H1 (cell line): ENCODE measurements around the gene RIPPLY3. TPM values are rescaled to one million over a fixed set of nuclear protein-coding genes. Genes with fewer than 3 reads are reported as not detected.

ENCODE experiments used
- CTCF ChIA-PET: fragments of 300-600 bp; sonication (Branson Sonifier 250); formaldehyde crosslinking; loops from one replicate; lab custom pipeline; 2021; ENCODE audit not compliant: partially characterized antibody; lab: Charles Lee
- POLR2A ChIA-PET: fragments of 300-600 bp; sonication (Branson Sonifier 250); formaldehyde crosslinking; loops from one replicate; lab custom pipeline; 2021; ENCODE audit warnings: inconsistent platforms; ENCODE audit not compliant: partially characterized antibody; lab: Charles Lee
- DNase-seq, 2 experiments: peaks; one replicate each; pipeline versions ENCODE4 v3.0.0 to v3.0.0-alpha.2; 2010 to 2022; ENCODE audit warnings: low spot score in 2 of 2, low read depth in 1 of 2, mixed read lengths in 1 of 2
- FAIRE-seq: peaks from 2 replicates; lab custom pipeline; 2011; peaks lifted over from hg19 to GRCh38; lab: Jason Lieb, UNC
- H2AFZ ChIP-seq: 2 replicates; pipeline ENCODE4 v1.8.1; 2012; ENCODE audit warnings: low read length, inconsistent platforms
- H2AK5ac ChIP-seq: 2 replicates; pipeline ENCODE4 v1.6.1; 2013; ENCODE audit warnings: low read depth, low read length
- H2BK120ac ChIP-seq: replicated peaks from 2 replicates; pipeline ENCODE3; 2013; ENCODE audit warnings: low read depth, low read length, inconsistent platforms
- H2BK12ac ChIP-seq: 2 replicates; pipeline ENCODE4 v1.6.1; 2013; ENCODE audit warnings: low read depth, low read length
- H2BK15ac ChIP-seq: 2 replicates; pipeline ENCODE4 v1.6.1; 2013; ENCODE audit warnings: low read length
- H2BK20ac ChIP-seq: 2 replicates; pipeline ENCODE4 v1.6.1; 2013; ENCODE audit warnings: low read length
- H2BK5ac ChIP-seq: 2 replicates; pipeline ENCODE4 v1.6.1; 2013; ENCODE audit warnings: low read depth, low read length
- H3K14ac ChIP-seq: 2 replicates; pipeline ENCODE4 v1.6.1; 2013; ENCODE audit warnings: inconsistent platforms; ENCODE audit not compliant: insufficient read length
- H3K18ac ChIP-seq: 2 replicates; pipeline ENCODE4 v1.6.1; 2013; ENCODE audit warnings: low read length; ENCODE audit errors: extremely low read depth
- H3K23ac ChIP-seq: 2 replicates; pipeline ENCODE4 v1.6.1; 2013; ENCODE audit warnings: inconsistent platforms; ENCODE audit not compliant: insufficient read length
- H3K23me2 ChIP-seq: 2 replicates; pipeline ENCODE4 v1.6.1; 2013; ENCODE audit warnings: low read depth, low read length
- H3K27ac ChIP-seq: 2 replicates; pipeline ENCODE4 v1.6.1; 2011; ENCODE audit warnings: low read depth, low read length, inconsistent platforms
- H3K27me3 ChIP-seq, 4 experiments: replicated peaks in 1 of 4; 1 replicate in 1 of 4; 2 replicates in 3 of 4; pipeline versions ENCODE4 v1.6.1 to v1.8.1; 2011 to 2013; ENCODE audit warnings: low read length in 3 of 4, mild to moderate bottlenecking in 3 of 4, inconsistent platforms in 2 of 4, mixed read lengths in 2 of 4, moderate library complexity in 1 of 4; ENCODE audit not compliant: control insufficient read depth in 3 of 4, insufficient read depth in 3 of 4; ENCODE audit errors: extremely low read depth in 1 of 4
- H3K36me3 ChIP-seq, 4 experiments: 2 replicates each; pipeline versions ENCODE4 v1.6.1 to v1.8.1; 2011 to 2013; ENCODE audit warnings: mild to moderate bottlenecking in 4 of 4, low read length in 3 of 4, moderate library complexity in 2 of 4, control low read depth in 1 of 4, inconsistent platforms in 1 of 4; ENCODE audit not compliant: insufficient read depth in 4 of 4, control insufficient read depth in 2 of 4
- H3K4ac ChIP-seq: replicated peaks from 2 replicates; pipeline ENCODE3; 2013; ENCODE audit warnings: low read length, low read depth, mixed read lengths, inconsistent platforms; ENCODE audit not compliant: insufficient read length
- H3K4me1 ChIP-seq, 4 experiments: replicated peaks in 1 of 4; 1 replicate in 1 of 4; 2 replicates in 3 of 4; pipeline versions ENCODE4 v1.6.1 to v1.8.1; 2011 to 2013; ENCODE audit warnings: low read length in 3 of 4, inconsistent platforms in 2 of 4, mixed read lengths in 1 of 4; ENCODE audit not compliant: insufficient read depth in 4 of 4, control insufficient read depth in 3 of 4
- H3K4me2 ChIP-seq, 2 experiments: 2 replicates each; pipeline versions ENCODE4 v1.6.1 to v1.8.1; 2011 to 2013; ENCODE audit warnings: low read depth in 2 of 2, low read length in 2 of 2, control low read depth in 1 of 2, inconsistent platforms in 1 of 2, mild to moderate bottlenecking in 1 of 2; ENCODE audit not compliant: insufficient read depth in 1 of 2
- H3K4me3 ChIP-seq, 4 experiments: fragments of 200-600, 300-600 bp in 1 of 4; sonication (generic), shearing (Covaris generic), sonication (Bioruptor Twin) in 1 of 4; 2 replicates each; pipeline versions ENCODE4 v1.5.1 to v1.8.1; 2011 to 2016; ENCODE audit warnings: low read length in 4 of 4, low read depth in 3 of 4, control low read depth in 2 of 4, inconsistent platforms in 2 of 4, mild to moderate bottlenecking in 2 of 4, mixed read lengths in 1 of 4, moderate library complexity in 1 of 4; ENCODE audit not compliant: insufficient read depth in 2 of 4; ENCODE audit errors: extremely low read depth in 1 of 4
- H3K56ac ChIP-seq: replicated peaks from 2 replicates; pipeline ENCODE3; 2013; ENCODE audit warnings: low read depth, mild to moderate bottlenecking, mixed read lengths, low read length, inconsistent platforms; ENCODE audit not compliant: insufficient read length
- H3K79me1 ChIP-seq: 2 replicates; pipeline ENCODE4 v1.6.1; 2013; ENCODE audit warnings: low read depth, low read length, control low read depth
- H3K79me2 ChIP-seq, 2 experiments: 2 replicates each; pipeline versions ENCODE4 v1.6.1 to v1.8.1; 2012 to 2013; ENCODE audit warnings: low read length in 2 of 2, mild to moderate bottlenecking in 2 of 2, inconsistent platforms in 1 of 2; ENCODE audit not compliant: insufficient read depth in 2 of 2, control insufficient read depth in 1 of 2
- H3K9ac ChIP-seq, 4 experiments: replicated peaks in 1 of 4; 1 replicate in 1 of 4; 2 replicates in 3 of 4; pipeline versions ENCODE4 v1.6.1 to v1.8.1; 2011 to 2013; ENCODE audit warnings: low read depth in 3 of 4, low read length in 3 of 4, control low read depth in 2 of 4, mild to moderate bottlenecking in 2 of 4, moderate library complexity in 2 of 4, inconsistent platforms in 1 of 4; ENCODE audit errors: extremely low read depth in 1 of 4
- H3K9me3 ChIP-seq, 2 experiments: 2 replicates each; pipeline versions ENCODE4 v1.6.1 to v1.8.1; 2012 to 2013; ENCODE audit warnings: mild to moderate bottlenecking in 2 of 2, moderate library complexity in 2 of 2, control low read depth in 1 of 2, inconsistent platforms in 1 of 2, low read depth in 1 of 2, low read length in 1 of 2, mixed read lengths in 1 of 2; ENCODE audit not compliant: insufficient read depth in 2 of 2
- H4K20me1 ChIP-seq, 2 experiments: replicated peaks in 1 of 2; 2 replicates each; pipeline versions ENCODE3 to v1.8.1; 2011 to 2013; ENCODE audit warnings: inconsistent platforms in 2 of 2, low read length in 2 of 2, mild to moderate bottlenecking in 1 of 2; ENCODE audit not compliant: insufficient read depth in 2 of 2, control insufficient read depth in 1 of 2
- H4K5ac ChIP-seq: 2 replicates; pipeline ENCODE4 v1.6.1; 2013; ENCODE audit warnings: low read length, low read depth, mixed read lengths, inconsistent platforms; ENCODE audit not compliant: insufficient read length
- H4K8ac ChIP-seq: 2 replicates; pipeline ENCODE4 v1.8.0; 2013; ENCODE audit warnings: mild to moderate bottlenecking, moderate library complexity, low read length, inconsistent platforms; ENCODE audit not compliant: insufficient read depth; ENCODE audit errors: extremely low read depth
- H4K91ac ChIP-seq: replicated peaks from 2 replicates; pipeline ENCODE3; 2013; ENCODE audit warnings: low read length, mixed read lengths, inconsistent platforms; ENCODE audit not compliant: insufficient read length
- BRCA1 ChIP-seq: IDR thresholded peaks from 2 replicates; pipeline ENCODE4 v1.6.1; 2012; ENCODE audit warnings: low read depth, low read length, improper control_type of control experiment
- CBX8 ChIP-seq: fragments of 300-800, 300-1000 bp; sonication (generic); IDR thresholded peaks from 2 replicates; pipeline ENCODE4 v1.7.1; 2016; ENCODE audit warnings: low read depth, low read length, borderline replicate concordance
- CEBPB ChIP-seq: IDR thresholded peaks from 2 replicates; pipeline ENCODE4 v1.6.1; 2012; ENCODE audit warnings: low read depth, low read length
- EP300 ChIP-seq, 2 experiments: IDR thresholded peaks; 1 replicate in 1 of 2; 2 replicates in 1 of 2; pipeline ENCODE4 v1.6.1; 2011 to 2012; ENCODE audit warnings: low read depth in 2 of 2, low read length in 2 of 2, mild to moderate bottlenecking in 2 of 2, borderline replicate concordance in 1 of 2, inconsistent platforms in 1 of 2, moderate library complexity in 1 of 2
- GABPA ChIP-seq: IDR thresholded peaks from 2 replicates; pipeline ENCODE4 v1.6.1; 2011; ENCODE audit warnings: mild to moderate bottlenecking, low read length, moderate library complexity, borderline replicate concordance; ENCODE audit not compliant: insufficient read depth
- HDAC2 ChIP-seq, 2 experiments: fragments of 300-600 bp in 1 of 2; sonication (generic) in 1 of 2; IDR thresholded peaks; 2 replicates each; pipeline ENCODE4 v1.6.1; 2011 to 2012; ENCODE audit warnings: low read depth in 2 of 2, low read length in 2 of 2, mild to moderate bottlenecking in 2 of 2, moderate library complexity in 2 of 2, borderline replicate concordance in 1 of 2, inconsistent platforms in 1 of 2
- PHF8 ChIP-seq: fragments of 200-600 bp; sonication (generic); conservative IDR thresholded peaks from 2 replicates; pipeline ENCODE4 v1.7.1; 2012; ENCODE audit warnings: low read depth, mild to moderate bottlenecking, inconsistent platforms, low read length, moderate library complexity
- POLR2A ChIP-seq, 2 experiments: IDR thresholded peaks; 1 replicate in 1 of 2; 2 replicates in 1 of 2; pipeline ENCODE4 v1.6.1; 2011; ENCODE audit warnings: low read depth in 2 of 2, low read length in 2 of 2, mild to moderate bottlenecking in 2 of 2; ENCODE audit errors: control extremely low read depth in 1 of 2
- TBP ChIP-seq: IDR thresholded peaks from 2 replicates; pipeline ENCODE4 v1.6.1; 2011; ENCODE audit warnings: low read depth, low read length, improper control_type of control experiment
- TEAD4 ChIP-seq: IDR thresholded peaks from 2 replicates; pipeline ENCODE4 v1.6.1; 2012; ENCODE audit warnings: low read depth, low read length, inconsistent platforms, mixed read lengths
- YY1 ChIP-seq: IDR thresholded peaks from 2 replicates; pipeline ENCODE4 v1.6.1; 2011; ENCODE audit warnings: low read depth, mild to moderate bottlenecking, low read length
- WGBS, 2 experiments: shearing (Covaris generic) in 1 of 2; methylation state at CpG; one replicate each; pipeline versions ENCODE4 v1.1.6 to v1.1.7; 2013 to 2015; ENCODE audit warnings: low lambda C conversion rate in 2 of 2, mixed read lengths in 2 of 2, inconsistent platforms in 1 of 2, low coverage in 1 of 2, missing lambda C conversion rate in 1 of 2; ENCODE audit not compliant: insufficient replicate concordance in 2 of 2, insufficient coverage in 1 of 2, insufficient read length in 1 of 2; ENCODE audit errors: extremely low coverage in 1 of 2, missing lambda C conversion rate in 1 of 2; 5-methylcytosine and 5-hydroxymethylcytosine counted together
- polyA plus RNA-seq, 7 experiments: library from polyadenylated mRNA; depleted of rRNA in 3 of 7; stranded (reverse) in 5 of 7; unstranded in 2 of 7; fragments of >200 nt in 5 of 7; fragments of 200-250 nt in 2 of 7; gene quantifications; 1 replicate in 5 of 7; 2 replicates in 1 of 7; 4 replicates in 1 of 7; pipeline versions ENCODE4 v1.2.1 to v1.2.3, GENCODE V29; 2011 to 2013; ENCODE audit warnings: missing spikeins in 2 of 7, mixed read lengths in 2 of 7
- total RNA-seq: library from RNA; stranded (reverse); fragmentation: NEBNext Ultra II Directional; extraction: Animal tissue kit (Norgen Biotek cat#: 25700); gene quantifications from 2 replicates; pipeline ENCODE4 v1.2.1, GENCODE V29; 2021
- TF ChIP-seq, protein P1 (sequence below): IDR thresholded peaks from 2 replicates; pipeline ENCODE4 v1.6.1; 2012; ENCODE audit warnings: inconsistent platforms

Gene RIPPLY3
- total and polyA plus RNA-seq, 2 of the 8 experiments (the other 6 are each of a cell fraction or from before 2014, with no cell fraction given): 2.0 to 2.2 TPM

DNA sequence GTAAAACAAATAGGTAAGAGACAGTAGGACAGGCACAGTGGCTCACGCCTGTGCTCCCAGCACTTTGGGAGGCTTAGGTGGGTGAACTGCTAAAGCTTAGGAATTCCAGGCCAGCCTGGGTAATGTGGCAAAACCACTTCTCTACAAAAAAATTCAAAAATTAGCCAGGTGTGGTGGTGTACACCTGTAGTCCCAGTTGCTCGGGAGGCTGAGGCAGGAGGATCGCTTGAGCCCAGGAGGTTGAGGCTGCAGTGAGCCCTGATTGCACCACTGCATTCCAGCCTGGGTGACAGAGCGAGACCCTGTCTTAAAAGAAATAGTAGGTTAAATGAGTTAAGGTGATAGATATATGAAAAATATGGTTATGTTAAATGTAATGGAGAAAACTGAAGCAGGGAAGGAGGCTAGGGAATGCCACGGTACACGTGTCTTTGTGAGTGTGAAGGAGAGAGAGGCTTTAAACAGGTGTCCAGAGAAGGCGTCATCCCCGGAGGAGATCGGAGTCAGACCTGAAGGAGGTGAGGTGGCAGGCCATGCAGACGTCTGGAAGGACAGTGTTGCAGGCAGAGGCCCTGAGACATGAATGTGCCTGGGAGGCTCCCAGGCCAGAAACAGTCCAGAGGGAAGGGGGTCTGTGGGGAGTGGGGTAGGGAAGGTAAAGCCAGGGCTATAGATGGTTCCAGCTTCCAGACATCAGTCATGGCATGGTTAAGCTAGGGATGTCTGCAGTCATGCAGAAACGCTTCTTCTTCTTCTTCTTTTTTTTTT, 7.2 kb upstream of the RIPPLY3 start:
- Histone ChIP-seq H3K4me1 (no peaks in the 10 kb centered on the region; a peak in 1 of 7 replicates), H4K8ac (0 out of 2 replicates have a peak overlapping the region, but pooled peaks have one; percentile 15), H3K56ac (no peak overlapping the region), H3K4ac (no peak overlapping the region), H2BK20ac (0 out of 2 replicates have a peak overlapping the region, but pooled peaks have one; percentile 32), H3K14ac (no peak overlapping the region), H2AFZ (no peak overlapping the region), H3K23ac (no peak overlapping the region), H2BK12ac (no peak overlapping the region), H3K23me2 (peaks cover 5% of the 10 kb centered on the region; the same call in 1 of the 2 replicates), H4K91ac (no peak overlapping the region), H2BK15ac (no peak overlapping the region), H3K27ac (no peak overlapping the region), H2BK120ac (no peak overlapping the region), H3K18ac (no peak overlapping the region), H3K4me3 (no peak overlapping the region), H3K9ac (no peak overlapping the region), H3K27me3 (no peaks in the 10 kb centered on the region; a peak in 1 of 7 replicates), H3K79me2 (no peaks in the 10 kb centered on the region), H3K4me2 (no peak overlapping the region), H2AK5ac (no peak overlapping the region), H3K9me3 (no peaks in the 10 kb centered on the region), H3K36me3 (no peaks in the 10 kb centered on the region), H3K79me1 (no peaks in the 10 kb centered on the region), H4K5ac (no peak overlapping the region), H4K20me1 (no peaks in the 10 kb centered on the region), H2BK5ac (no peak overlapping the region)
- DNase-seq (no peak), FAIRE-seq (no peak)
- WGBS, 2 experiments: 90% methylated on average over 11 of the region's 11 CpGs; no CpG with 5 or more reads in 1 of the 2 experiments
- POLR2A ChIA-PET: interaction anchor here (1.2 kb wide), 1 partner anchor 73 kb away, joined by 3 read pairs; no protein-coding TSS in a partner anchor
- CTCF ChIA-PET: interaction anchor here (0.8 to 1.9 kb wide), 6 partner anchors 9 to 23 kb away, joined by 3 to 8 read pairs (median 4); no protein-coding TSS in a partner anchor
- TF ChIP-seq, protein P1, sequence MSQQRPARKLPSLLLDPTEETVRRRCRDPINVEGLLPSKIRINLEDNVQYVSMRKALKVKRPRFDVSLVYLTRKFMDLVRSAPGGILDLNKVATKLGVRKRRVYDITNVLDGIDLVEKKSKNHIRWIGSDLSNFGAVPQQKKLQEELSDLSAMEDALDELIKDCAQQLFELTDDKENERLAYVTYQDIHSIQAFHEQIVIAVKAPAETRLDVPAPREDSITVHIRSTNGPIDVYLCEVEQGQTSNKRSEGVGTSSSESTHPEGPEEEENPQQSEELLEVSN: no peak
- TF ChIP-seq PHF8: no peak
- TF ChIP-seq CEBPB: no peak
- TF ChIP-seq HDAC2 (IDR thresholded peaks at IDR 0.05; ENCODE audit: borderline replicate concordance in 1 of 2, low read depth in 2 of 2, low read length in 2 of 2): no peak
- TF ChIP-seq YY1: no peak
- no peak for TF ChIP-seq BRCA1
- no peak for TF ChIP-seq EP300 (IDR thresholded peaks at IDR 0.05; ENCODE audit: borderline replicate concordance in 1 of 2, low read depth in 2 of 2, low read length in 2 of 2)
- no peak for TF ChIP-seq CBX8
- TF ChIP-seq POLR2A (IDR thresholded peaks at IDR 0.05; ENCODE audit: control extremely low read depth in 1 of 2, low read depth in 2 of 2, low read length in 2 of 2): no peak
- TF ChIP-seq TEAD4: no peak
- TF ChIP-seq TBP: no peak
- no peak for TF ChIP-seq GABPA
